Chondrocyte (in vitro differentiated cells): Measurements from ENCODE around the gene LILRA5. TPM values are rescaled to one million over a fixed set of nuclear protein-coding genes. Genes with fewer than 3 reads are reported as not detected.
"Not testable (repeated sequence)": the region's sequence is repeated elsewhere in the genome, so short reads cannot be mapped to it uniquely, and the experiment has no call there.

Source experiments
- DNase-seq: peaks from one replicate; pipeline ENCODE4 v3.0.0; 2021; ENCODE audit warnings: mixed read lengths, low spot score
- H3K27ac Mint-ChIP-seq: one replicate; pipeline ENCODE4 v1.8.0; 2021; ENCODE audit warnings: mild to moderate bottlenecking, moderate library complexity, mixed read lengths; ENCODE audit not compliant: unreplicated experiment
- H3K27me3 Mint-ChIP-seq: 2 replicates; pipeline ENCODE4 v1.8.0; 2021; ENCODE audit warnings: low read depth, mixed read lengths
- H3K36me3 Mint-ChIP-seq: 2 replicates; pipeline ENCODE4 v1.8.0; 2021; ENCODE audit warnings: low read depth, mixed read lengths
- H3K4me1 Mint-ChIP-seq: 2 replicates; pipeline ENCODE4 v1.8.0; 2021; ENCODE audit warnings: low read depth, mild to moderate bottlenecking, mixed read lengths
- H3K4me3 Mint-ChIP-seq: one replicate; pipeline ENCODE4 v1.8.0; 2021; ENCODE audit warnings: mild to moderate bottlenecking, moderate library complexity, mixed read lengths; ENCODE audit not compliant: unreplicated experiment
- H3K9me3 Mint-ChIP-seq: 2 replicates; pipeline ENCODE4 v1.8.0; 2021; ENCODE audit warnings: low read depth, mixed read lengths
- total RNA-seq: library from RNA; stranded (reverse); gene quantifications from 3 replicates; pipeline ENCODE4 v1.2.1, GENCODE V29; 2021
- TF ChIP-seq, protein P1 (sequence below): fragments of 200-600 bp; sonication (generic); IDR thresholded peaks from 2 replicates; pipeline ENCODE4 v1.5.0; 2021; ENCODE audit warnings: antibody characterized with exemption, mild to moderate bottlenecking, moderate library complexity

LILRA5 gene
- total RNA-seq, 1 donor from 2014 or later, result not detected

DNA sequence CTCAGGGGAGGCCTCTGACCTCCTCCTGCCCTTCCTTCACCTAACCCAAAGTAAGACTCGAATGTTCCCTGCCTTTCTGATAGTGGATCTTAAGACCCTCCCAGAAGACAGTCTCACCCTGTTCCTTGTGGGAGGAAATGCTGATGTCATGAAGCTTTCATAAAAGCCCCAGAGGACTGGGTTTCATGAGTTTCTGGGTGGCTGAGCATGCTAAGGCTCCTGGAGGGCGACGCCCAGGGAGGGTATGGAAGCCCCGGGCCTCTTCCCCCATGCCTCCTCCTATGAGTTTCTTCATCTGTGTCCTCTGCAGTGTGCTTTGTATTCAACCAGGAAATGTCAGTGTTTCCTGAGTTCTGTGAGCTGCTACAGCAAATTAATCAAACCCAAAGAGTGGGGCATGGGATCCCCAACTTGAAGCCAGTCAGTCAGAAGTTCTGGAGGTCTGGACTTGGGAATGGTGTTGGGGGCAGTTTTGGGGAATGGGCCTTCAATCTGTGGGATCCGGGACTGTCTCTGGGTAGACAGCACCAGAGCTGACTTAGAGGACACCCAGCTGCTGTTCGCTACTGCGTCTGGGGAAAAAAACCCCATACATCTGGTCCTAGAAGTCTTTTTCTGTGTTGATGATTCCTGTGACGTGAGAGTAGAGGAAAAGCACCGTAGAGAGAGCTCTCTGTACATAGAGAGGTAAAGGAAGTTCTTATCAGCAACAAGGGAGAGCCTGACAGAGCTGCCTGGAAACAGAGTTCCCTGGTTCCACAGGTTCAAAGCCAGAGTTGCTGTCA is 30.1 kb downstream of the LILRA5 start:
- Mint-ChIP-seq H3K4me1 (no peaks in the 10 kb centered on the region), H3K36me3 (no peaks in the 10 kb centered on the region), H3K27ac (no peak overlapping the region), H3K27me3 (peaks cover 11% of the 10 kb centered on the region), H3K9me3 (no peaks in the 10 kb centered on the region), H3K4me3 (no peak overlapping the region)
- no peak for DNase-seq
- TF ChIP-seq, protein P1, sequence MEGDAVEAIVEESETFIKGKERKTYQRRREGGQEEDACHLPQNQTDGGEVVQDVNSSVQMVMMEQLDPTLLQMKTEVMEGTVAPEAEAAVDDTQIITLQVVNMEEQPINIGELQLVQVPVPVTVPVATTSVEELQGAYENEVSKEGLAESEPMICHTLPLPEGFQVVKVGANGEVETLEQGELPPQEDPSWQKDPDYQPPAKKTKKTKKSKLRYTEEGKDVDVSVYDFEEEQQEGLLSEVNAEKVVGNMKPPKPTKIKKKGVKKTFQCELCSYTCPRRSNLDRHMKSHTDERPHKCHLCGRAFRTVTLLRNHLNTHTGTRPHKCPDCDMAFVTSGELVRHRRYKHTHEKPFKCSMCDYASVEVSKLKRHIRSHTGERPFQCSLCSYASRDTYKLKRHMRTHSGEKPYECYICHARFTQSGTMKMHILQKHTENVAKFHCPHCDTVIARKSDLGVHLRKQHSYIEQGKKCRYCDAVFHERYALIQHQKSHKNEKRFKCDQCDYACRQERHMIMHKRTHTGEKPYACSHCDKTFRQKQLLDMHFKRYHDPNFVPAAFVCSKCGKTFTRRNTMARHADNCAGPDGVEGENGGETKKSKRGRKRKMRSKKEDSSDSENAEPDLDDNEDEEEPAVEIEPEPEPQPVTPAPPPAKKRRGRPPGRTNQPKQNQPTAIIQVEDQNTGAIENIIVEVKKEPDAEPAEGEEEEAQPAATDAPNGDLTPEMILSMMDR, result no peak

- H3K9me3 Mint-ChIP-seq, H3K4me1 Mint-ChIP-seq, H3K27ac Mint-ChIP-seq, H3K36me3 Mint-ChIP-seq, H3K4me3 Mint-ChIP-seq, DNase-seq: not testable (repeated sequence)
- H3K27me3 Mint-ChIP-seq, result peaks cover 11% of the 10 kb centered on the region
These were observed 31.3 kb downstream of the LILRA5 start for GRCh38 chr19:54281729-54282075.

- DNase-seq, result no peak
- TF ChIP-seq, protein P1, result no peak
- no peaks in the 10 kb centered on the region for H3K36me3 Mint-ChIP-seq
- no peaks in the 10 kb centered on the region for H3K9me3 Mint-ChIP-seq
- no peaks in the 10 kb centered on the region for H3K4me1 Mint-ChIP-seq
- H3K4me3 Mint-ChIP-seq, result no peak within 1 kb of the TSS
- no peak within 1 kb of the TSS for H3K27ac Mint-ChIP-seq
- peaks cover 14% of the 10 kb centered on the region for H3K27me3 Mint-ChIP-seq
These were observed 31.8 kb downstream of the LILRA5 start, which contains the start of gene LILRB2 for GRCh38 chr19:54281007-54281728. TSS of gene LILRB2 (minus strand) at chr19:54281110. CDS start at chr19:54280496, 614 bp downstream.

DNA sequence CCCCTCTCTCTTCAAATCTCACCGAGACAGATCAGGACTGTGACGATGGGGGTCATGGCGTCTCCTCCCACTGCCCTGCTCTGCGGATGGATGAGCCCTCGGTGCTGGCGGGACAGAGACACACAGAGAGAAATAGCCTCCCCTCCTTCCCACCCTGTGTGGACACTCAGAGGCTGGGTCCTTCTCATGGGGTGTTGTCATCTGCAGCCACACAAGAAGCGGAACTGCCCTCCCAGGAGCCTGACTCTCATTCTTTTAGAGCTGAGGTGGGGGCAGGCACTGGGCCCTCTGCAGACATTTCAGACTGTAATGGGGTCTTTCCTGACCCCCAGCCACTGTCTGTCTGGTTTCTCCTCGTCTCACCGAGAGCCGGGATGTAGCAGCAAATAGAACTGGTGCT is 32.5 kb downstream of the LILRA5 start:
- peaks cover 16% of the 10 kb centered on the region for H3K27me3 Mint-ChIP-seq
- H3K9me3 Mint-ChIP-seq, H3K36me3 Mint-ChIP-seq, H3K4me1 Mint-ChIP-seq, H3K27ac Mint-ChIP-seq, DNase-seq, H3K4me3 Mint-ChIP-seq: not testable (repeated sequence)

- not testable (repeated sequence) for H3K36me3 Mint-ChIP-seq, H3K27ac Mint-ChIP-seq, H3K4me1 Mint-ChIP-seq, H3K9me3 Mint-ChIP-seq, DNase-seq, H3K4me3 Mint-ChIP-seq
- peaks cover 20% of the 10 kb centered on the region for H3K27me3 Mint-ChIP-seq
These were observed 32.9 kb downstream of the LILRA5 start for GRCh38 chr19:54280025-54280424.

DNA sequence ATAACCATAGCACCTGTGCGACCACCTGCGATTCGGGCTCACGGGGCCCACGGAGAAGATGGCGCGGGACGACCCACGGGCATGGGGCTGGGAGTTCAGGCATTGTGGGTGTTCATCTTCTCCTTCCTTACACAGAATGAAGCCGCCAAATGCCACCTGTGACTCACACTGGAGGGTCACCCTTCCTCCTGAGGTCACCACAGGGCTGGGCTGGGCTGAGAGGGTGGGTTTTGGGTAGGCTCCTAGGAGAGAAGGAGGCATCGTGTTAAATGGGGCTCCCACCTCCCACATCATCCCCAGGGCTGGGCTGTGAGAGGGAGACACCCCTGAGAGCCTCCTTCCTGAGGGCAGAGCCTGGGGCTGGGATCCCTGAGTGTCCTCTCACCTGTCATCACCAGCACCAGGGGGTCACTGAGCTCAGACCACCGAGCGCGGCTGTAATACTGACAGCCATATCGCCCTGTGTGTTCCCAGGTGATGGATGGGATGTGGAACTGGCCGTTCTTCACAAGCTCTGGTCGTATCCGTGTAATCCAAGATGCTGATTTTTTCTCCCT is 33.5 kb downstream of the LILRA5 start:
- peaks cover 20% of the 10 kb centered on the region for H3K27me3 Mint-ChIP-seq
- no peak for DNase-seq
- no peaks in the 10 kb centered on the region for H3K4me1 Mint-ChIP-seq
- H3K9me3 Mint-ChIP-seq, result no peaks in the 10 kb centered on the region
- no peaks in the 10 kb centered on the region for H3K36me3 Mint-ChIP-seq
- H3K27ac Mint-ChIP-seq, result no peak overlapping the region
- TF ChIP-seq, protein P1, result no peak
- no peak overlapping the region for H3K4me3 Mint-ChIP-seq

DNA sequence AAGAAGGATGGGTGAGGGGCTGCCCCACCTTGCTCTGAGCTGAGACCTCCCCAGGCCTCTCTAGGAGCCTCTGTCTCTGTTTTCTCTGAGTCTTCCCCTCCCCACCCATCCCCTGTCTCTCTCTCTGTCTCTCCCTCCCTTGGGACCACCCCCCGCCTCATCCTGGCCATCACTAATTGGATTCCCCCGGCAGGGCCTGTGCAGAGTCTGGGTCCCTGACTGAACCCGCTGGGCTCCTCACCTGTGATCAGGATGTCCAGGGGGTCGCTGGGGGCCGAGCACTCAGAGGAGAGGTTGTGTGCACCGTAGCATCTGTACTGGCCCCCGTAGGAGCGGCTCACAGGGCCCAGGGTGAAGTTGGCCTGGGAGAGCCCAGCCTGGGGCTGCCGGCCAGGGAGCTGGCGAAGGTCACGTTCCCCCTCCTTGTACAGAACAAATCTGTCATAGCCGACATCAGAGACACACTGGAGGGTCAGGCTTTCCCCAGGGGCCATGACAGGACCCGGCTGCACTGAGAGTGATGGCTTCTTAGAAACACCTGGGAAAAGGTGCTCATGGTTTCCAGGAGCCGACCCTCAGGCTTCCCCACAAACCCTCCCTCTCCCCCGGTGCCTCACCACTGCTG is 34.3 kb downstream of the LILRA5 start:
- H3K36me3 Mint-ChIP-seq, H3K9me3 Mint-ChIP-seq, H3K4me3 Mint-ChIP-seq, DNase-seq, H3K4me1 Mint-ChIP-seq, H3K27ac Mint-ChIP-seq: not testable (repeated sequence)
- H3K27me3 Mint-ChIP-seq, result peaks cover 26% of the 10 kb centered on the region

- DNase-seq, H3K27ac Mint-ChIP-seq, H3K9me3 Mint-ChIP-seq, H3K4me1 Mint-ChIP-seq, H3K36me3 Mint-ChIP-seq, H3K4me3 Mint-ChIP-seq: not testable (repeated sequence)
- H3K27me3 Mint-ChIP-seq, result peaks cover 23% of the 10 kb centered on the region
These were observed 34.9 kb downstream of the LILRA5 start for GRCh38 chr19:54278056-54278455.

DNA sequence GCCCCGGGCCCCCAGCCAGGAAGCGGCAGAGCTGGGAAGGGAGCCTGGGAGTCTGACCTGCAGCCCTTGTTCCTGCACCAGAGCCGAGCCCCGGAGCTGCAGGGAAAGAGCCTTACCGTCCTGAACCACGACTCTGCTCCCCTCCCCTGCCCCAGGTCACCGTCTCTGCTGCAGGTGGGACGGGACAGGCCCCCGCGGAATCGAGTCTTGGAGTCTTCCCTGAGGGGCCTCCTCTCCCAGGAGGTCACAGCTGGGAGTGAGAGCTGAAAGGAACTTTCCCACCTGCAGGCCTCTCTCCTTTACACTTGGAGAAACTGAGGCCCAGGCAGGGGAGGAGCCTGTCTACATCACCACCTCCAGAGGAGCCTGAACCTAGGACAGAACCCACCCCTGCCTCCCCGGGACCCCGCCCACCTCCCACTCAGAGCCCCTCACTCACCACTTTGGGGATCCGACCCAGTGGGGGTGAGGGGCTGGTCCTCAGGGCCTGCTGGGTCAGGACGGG is 35.8 kb downstream of the LILRA5 start:
- H3K27me3 Mint-ChIP-seq, result peaks cover 22% of the 10 kb centered on the region
- not testable (repeated sequence) for DNase-seq, H3K36me3 Mint-ChIP-seq, H3K9me3 Mint-ChIP-seq, H3K4me3 Mint-ChIP-seq, H3K27ac Mint-ChIP-seq, H3K4me1 Mint-ChIP-seq
